GM18507 (cell line): Measurements from ENCODE around the gene RABAC1.
"Not testable (repeated sequence)": the region's sequence is repeated elsewhere in the genome, so short reads cannot be mapped to it uniquely, and the experiment has no call there.

Experiments
- DNase-seq: peaks from one replicate; pipeline ENCODE4 v3.0.0; 2011; ENCODE audit warnings: low read depth; ENCODE audit not compliant: insufficient read length; ENCODE audit errors: extremely low spot score
- FAIRE-seq: peaks from 2 replicates; lab custom pipeline; 2011; peaks lifted over from hg19 to GRCh38; lab: Jason Lieb, UNC

Gene RABAC1

GRCh38 chr19:41959056-41960053 is at the start of gene RABAC1:
TSS of gene RABAC1 (minus strand) at chr19:41959321. CDS start at chr19:41959292, 29 bp downstream.
- FAIRE-seq (peak; percentile 88), DNase-seq (peak; percentile 94)

- DNase-seq (no peak), FAIRE-seq (no peak)
Measured at GRCh38 chr19:42006569-42006968, 47.4 kb upstream of the RABAC1 start.

GRCh38 chr19:42005504-42005903 is 46.4 kb upstream of the RABAC1 start:
- DNase-seq (no peak), FAIRE-seq (no peak)

- FAIRE-seq: no peak
- no peak for DNase-seq
Measured at GRCh38 chr19:42003506-42004294, 44.6 kb upstream of the RABAC1 start.

DNA sequence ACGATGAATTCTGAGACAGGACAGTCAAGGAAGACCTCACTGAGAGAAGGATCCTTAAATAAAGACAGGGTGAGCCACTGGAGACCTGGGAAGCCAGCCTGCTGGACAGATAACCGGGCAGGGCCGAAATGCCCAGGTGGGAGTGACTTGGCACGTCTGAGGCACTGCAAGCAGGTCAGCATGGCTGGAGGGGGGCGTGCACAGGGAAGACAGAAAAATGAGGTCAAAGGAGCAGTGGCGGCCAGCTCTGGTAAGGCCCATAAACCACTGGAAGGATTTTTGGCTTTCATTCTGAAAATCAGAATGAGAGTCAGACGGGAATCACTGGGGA is 40.7 kb upstream of the RABAC1 start:
- DNase-seq (no peak), FAIRE-seq (no peak)

- no peak for DNase-seq
- no peak for FAIRE-seq
Measured at GRCh38 chr19:41999071-41999877, 40.2 kb upstream of the RABAC1 start.

- no peak for DNase-seq
- FAIRE-seq: no peak
Measured at GRCh38 chr19:41998246-41999020, 39.3 kb upstream of the RABAC1 start.

- no peak for FAIRE-seq
- DNase-seq: no peak
Measured at GRCh38 chr19:41997851-41998229, 38.7 kb upstream of the RABAC1 start.

DNA sequence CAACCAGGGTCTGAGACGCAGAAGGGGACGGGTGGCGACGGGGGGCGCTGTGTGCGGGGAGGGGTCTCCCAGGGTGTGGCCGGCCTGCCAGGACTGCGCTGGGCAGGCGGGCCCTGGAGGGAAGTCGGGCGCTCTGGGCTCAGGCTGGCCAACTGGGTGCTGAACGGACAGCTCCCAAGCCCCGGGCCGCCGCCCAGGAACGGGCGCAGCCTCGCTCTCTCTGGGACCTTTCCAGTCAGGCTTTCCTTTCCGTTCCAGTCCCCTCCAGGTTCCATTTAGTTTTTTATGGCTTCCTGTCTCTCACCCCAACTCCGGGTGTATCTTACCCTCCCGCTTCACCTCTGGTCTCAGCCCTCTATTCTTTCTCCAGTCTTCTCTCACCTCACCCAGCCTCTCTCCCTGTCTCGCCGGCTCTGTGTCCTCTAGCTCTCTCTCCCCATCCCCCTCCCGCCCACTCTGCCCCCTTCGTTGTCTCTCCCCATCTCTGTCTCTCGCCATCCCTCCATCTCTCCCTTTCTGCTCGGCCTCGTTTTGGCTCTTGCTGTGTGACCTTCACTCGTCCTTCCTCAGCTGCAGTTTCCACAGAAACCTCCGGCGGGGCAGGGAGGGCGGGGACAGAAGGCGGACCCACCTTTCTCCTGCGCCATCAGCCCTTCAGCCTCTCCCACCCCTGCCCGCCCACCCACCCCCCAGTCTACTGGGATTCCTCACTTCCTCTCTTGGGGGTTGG is 38.2 kb upstream of the RABAC1 start:
- no peak for DNase-seq

DNA sequence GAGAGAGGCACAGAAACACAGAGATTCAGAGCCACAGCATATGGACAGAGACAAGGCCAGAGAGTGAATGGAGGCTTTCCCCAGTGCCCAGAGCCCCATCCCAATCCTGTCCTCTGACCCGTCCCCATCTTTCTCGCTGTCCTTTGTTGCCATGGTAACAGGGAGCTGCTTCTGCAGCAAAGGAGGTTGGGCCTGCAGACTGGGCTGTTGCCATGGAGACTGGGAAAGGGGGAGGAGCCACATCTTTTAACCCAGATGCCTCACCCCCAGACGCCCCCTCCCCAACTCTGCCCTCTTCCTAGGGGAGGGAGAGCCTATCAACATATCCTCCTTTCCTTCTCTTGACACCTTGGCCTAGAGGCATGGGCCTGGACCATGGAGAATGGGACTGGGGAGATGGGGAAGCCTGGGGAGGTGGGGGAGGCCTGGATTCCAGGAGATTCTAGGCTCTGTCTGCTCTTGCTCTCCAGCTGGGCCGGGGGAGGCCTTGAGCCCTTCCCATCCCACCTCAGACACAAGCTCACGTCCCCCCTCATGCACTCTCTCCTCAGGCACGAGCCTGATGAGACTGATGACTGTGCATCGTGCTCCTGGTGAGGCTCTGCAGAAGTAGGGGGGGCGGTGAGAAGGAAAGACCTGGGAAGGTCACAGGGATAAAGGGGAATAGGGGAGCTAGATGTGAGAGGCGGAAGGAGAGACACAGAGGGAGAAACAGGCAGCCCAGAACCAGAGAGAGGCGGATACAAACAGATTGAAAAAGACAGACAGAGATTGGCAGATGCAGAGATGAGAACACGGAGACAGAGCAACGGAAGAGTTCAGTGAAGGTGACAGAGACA is 37.1 kb upstream of the RABAC1 start:
- no peak for DNase-seq
- FAIRE-seq: no peak

More for the DNA sequence above, 38.2 kb upstream of the RABAC1 start:
- no peak for FAIRE-seq

- no peak for FAIRE-seq
- no peak for DNase-seq
Measured at GRCh38 chr19:41994994-41995958, 36.2 kb upstream of the RABAC1 start.

DNA sequence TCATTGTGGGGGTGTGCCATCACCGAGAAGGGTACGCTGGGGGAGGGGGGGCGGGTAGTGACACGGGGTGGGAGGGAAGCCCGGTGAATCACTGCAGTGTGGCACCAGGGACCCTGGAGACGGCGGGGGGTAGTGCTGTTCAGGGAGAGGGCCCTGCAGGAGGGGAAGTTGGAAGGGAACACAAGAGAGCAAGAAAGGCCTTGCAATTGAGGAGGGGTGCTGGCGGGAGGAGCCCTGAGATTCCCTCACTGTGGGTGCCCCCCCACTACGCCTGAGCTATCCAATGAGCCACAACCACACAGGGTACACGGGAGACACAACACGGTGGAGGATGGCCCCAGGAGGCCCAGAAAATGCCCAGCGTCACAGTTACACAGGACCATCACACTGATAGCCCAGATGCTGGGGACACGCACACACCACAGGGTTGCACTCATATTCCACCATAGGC is 35.4 kb upstream of the RABAC1 start:
- no peak for FAIRE-seq
- DNase-seq: no peak

- FAIRE-seq (no peak), DNase-seq (peak; percentile 75)
Measured at GRCh38 chr19:41993612-41994483, 34.7 kb upstream of the RABAC1 start, which contains the start of gene ATP1A3. TSS of gene ATP1A3 (minus strand) at chr19:41994230. CDS start at chr19:41994076, 154 bp downstream.

DNA sequence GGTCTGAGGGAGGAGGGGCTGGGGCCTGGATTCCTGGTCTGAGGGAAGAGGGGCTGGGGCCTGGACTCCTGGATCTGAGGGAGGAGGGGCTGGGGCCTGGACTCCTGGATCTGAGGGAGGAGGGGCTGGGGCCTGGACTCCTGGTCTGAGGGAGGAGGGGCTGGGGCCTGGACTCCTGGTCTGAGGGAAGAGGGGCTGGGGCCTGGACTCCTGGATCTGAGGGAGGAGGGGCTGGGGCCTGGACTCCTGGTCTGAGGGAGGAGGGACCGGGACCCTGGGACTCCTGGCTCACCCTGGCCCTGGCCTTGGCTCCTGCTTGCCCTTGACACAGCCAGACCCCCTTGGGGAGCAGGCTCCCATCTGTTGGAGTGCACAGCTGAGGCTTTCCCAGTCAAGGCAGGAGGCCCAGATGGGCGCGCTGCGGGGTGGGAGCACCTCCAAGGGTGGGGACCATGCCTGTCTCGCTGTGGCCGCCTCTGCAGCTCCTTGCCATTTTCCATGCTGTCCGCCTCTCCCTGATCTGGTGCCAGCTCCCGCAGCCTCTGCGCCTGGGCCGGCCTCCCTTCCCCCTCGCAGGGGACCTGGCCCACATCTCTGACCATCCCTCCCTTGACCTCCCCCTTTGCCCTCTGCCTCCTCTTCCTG is 32.9 kb upstream of the RABAC1 start:
- DNase-seq, FAIRE-seq: not testable (repeated sequence)

DNA sequence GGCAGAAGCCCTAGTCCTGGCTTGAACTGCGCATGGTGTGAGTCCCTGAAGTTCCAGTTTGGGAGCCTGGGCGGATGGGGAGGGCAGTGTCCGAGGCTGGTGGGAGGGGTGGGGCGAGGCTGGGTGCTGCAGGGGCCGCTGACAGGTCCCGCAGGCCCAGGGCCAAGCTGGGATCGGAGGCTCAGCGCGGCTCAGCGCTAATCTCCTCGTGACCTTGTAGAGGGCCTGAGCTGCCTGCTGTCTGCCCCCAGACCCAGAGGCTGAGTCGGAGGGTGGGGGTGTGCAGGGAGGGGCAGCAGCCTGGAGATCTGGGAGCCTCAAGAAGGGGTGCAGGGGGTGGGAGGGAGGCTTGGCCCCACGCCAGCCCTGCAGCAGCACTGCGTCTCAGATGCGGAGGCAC is 31.9 kb upstream of the RABAC1 start:
- no peak for FAIRE-seq
- DNase-seq: no peak
